Nephron (organoid): ENCODE measurements around the gene ICAM2.
"Not testable (repeated sequence)": the region's sequence is repeated elsewhere in the genome, so short reads cannot be mapped to it uniquely, and the experiment has no call there.

ENCODE experiments used
- H3K27ac Mint-ChIP-seq, 3 experiments: 2 replicates each; pipeline ENCODE4 v1.8.0; 2020; ENCODE audit warnings: mixed read lengths in 3 of 3, mild to moderate bottlenecking in 2 of 3, moderate library complexity in 1 of 3
- H3K27me3 Mint-ChIP-seq: 2 replicates; pipeline ENCODE4 v1.8.0; 2021; ENCODE audit warnings: low read depth, mild to moderate bottlenecking, moderate library complexity, mixed read lengths
- H3K36me3 Mint-ChIP-seq: 2 replicates; pipeline ENCODE4 v1.8.0; 2020; ENCODE audit warnings: low read depth, mixed read lengths
- H3K4me1 Mint-ChIP-seq: 2 replicates; pipeline ENCODE4 v1.8.0; 2020; ENCODE audit warnings: mixed read lengths
- H3K4me3 Mint-ChIP-seq, 3 experiments: 2 replicates each; pipeline ENCODE4 v1.8.0; 2020; ENCODE audit warnings: mild to moderate bottlenecking in 3 of 3, mixed read lengths in 3 of 3, moderate library complexity in 2 of 3
- H3K9me3 Mint-ChIP-seq: 2 replicates; pipeline ENCODE4 v1.8.0; 2020; ENCODE audit warnings: mixed read lengths
- CTCF ChIP-seq, 3 experiments: fragments of 200-600 bp; sonication (generic); IDR thresholded peaks; one replicate each; pipeline ENCODE4 v1.5.0; 2021; ENCODE audit warnings: antibody characterized with exemption in 3 of 3; ENCODE audit not compliant: unreplicated experiment in 3 of 3

Gene ICAM2

GRCh38 chr17:64024781-64025731, 4.6 kb upstream of the ICAM2 start:
- no peak for TF ChIP-seq CTCF (IDR thresholded peaks at IDR 0.05; ENCODE audit: unreplicated experiment in 3 of 3)
- peaks cover 10% of the 10 kb centered on the region for H3K27me3 Mint-ChIP-seq
- no peaks in the 10 kb centered on the region for H3K9me3 Mint-ChIP-seq
- no peak overlapping the region for H3K4me3 Mint-ChIP-seq
- H3K4me1 Mint-ChIP-seq, result peaks cover 5% of the 10 kb centered on the region
- no peaks in the 10 kb centered on the region for H3K36me3 Mint-ChIP-seq
- no peak overlapping the region for H3K27ac Mint-ChIP-seq

GRCh38 chr17:64024215-64024654, 3.8 kb upstream of the ICAM2 start:
- Mint-ChIP-seq H3K4me3 (no peak overlapping the region), H3K9me3 (no peaks in the 10 kb centered on the region), H3K27ac (no peak overlapping the region), H3K36me3 (no peaks in the 10 kb centered on the region), H3K27me3 (peaks cover 10% of the 10 kb centered on the region), H3K4me1 (peaks cover 5% of the 10 kb centered on the region)
- no peak for TF ChIP-seq CTCF (IDR thresholded peaks at IDR 0.05; ENCODE audit: unreplicated experiment in 3 of 3)

DNA sequence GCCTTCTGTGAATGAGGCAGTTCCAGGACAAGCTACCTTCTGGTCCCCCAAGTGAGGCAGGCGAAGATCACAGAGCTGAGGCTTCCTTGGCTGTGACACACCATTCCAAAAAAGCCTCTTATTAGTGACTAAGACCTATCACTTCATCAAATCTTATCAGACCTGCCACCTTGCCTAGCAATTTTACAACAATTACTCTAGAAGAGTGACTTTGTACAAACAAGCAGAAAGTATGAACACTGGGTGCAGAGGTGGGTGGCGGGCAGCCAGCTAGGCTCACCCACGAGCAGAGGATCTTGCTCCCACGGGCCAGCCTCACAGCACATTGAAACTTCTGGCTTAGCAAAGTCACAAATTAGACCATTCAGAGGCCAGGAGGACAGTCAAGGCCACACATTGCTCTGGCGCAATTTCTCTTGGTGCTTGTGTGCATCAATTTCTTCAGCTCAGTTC, 2.2 kb upstream of the ICAM2 start:
- Mint-ChIP-seq H3K27me3 (peaks cover 10% of the 10 kb centered on the region), H3K4me3 (no peak overlapping the region), H3K9me3 (no peaks in the 10 kb centered on the region)

GRCh38 chr17:64019551-64019961, 877 bp downstream of the ICAM2 start:
- not testable (repeated sequence) for H3K27me3 Mint-ChIP-seq, H3K9me3 Mint-ChIP-seq, H3K4me1 Mint-ChIP-seq, H3K4me3 Mint-ChIP-seq, H3K27ac Mint-ChIP-seq, H3K36me3 Mint-ChIP-seq

More for the DNA sequence above, 2.2 kb upstream of the ICAM2 start:
- TF ChIP-seq CTCF (IDR thresholded peaks at IDR 0.05; ENCODE audit: unreplicated experiment in 3 of 3), result no peak
- peaks cover 5% of the 10 kb centered on the region for H3K4me1 Mint-ChIP-seq
- no peak overlapping the region for H3K27ac Mint-ChIP-seq
- no peaks in the 10 kb centered on the region for H3K36me3 Mint-ChIP-seq

DNA sequence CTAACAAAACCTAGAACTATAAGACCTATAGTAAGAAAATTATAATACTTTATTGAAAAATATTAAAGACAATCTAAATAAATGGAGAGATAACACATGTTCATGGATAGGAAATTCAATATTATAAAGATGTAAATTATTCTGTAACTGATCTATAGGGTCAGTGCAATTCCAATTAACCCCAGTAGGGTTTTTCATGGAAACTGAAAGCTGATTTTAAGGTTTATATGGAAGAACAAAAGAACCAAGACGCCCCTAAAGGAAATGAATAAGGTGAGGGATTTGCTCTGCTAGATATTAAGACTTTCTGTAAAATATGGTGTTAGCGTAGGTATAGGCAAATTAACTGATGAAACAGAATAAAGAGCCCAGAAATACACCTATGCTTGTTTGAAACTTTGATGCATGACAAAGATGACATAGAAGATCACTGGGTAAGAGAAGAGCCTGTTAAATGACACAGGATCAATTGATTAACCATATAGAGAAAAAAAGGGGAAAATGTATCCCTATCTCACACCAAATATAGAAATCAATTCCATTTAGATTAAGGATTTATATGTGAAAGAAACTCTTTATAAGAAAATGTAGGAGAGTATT, 3.0 kb downstream of the ICAM2 start:
- Mint-ChIP-seq H3K27me3 (no peaks in the 10 kb centered on the region), H3K9me3 (no peaks in the 10 kb centered on the region), H3K4me1 (no peaks in the 10 kb centered on the region), H3K27ac (no peak overlapping the region), H3K4me3 (no peak overlapping the region), H3K36me3 (no peaks in the 10 kb centered on the region)
- peak in 1 of 3 experiments; percentile 21 for TF ChIP-seq CTCF (IDR thresholded peaks at IDR 0.05; ENCODE audit: unreplicated experiment in 3 of 3)

- Mint-ChIP-seq H3K27ac (no peak overlapping the region), H3K36me3 (no peaks in the 10 kb centered on the region), H3K4me3 (no peak overlapping the region), H3K27me3 (no peaks in the 10 kb centered on the region), H3K9me3 (no peaks in the 10 kb centered on the region), H3K4me1 (no peaks in the 10 kb centered on the region)
- TF ChIP-seq CTCF (IDR thresholded peaks at IDR 0.05; ENCODE audit: unreplicated experiment in 3 of 3), result no peak
These were observed 3.5 kb downstream of the ICAM2 start for GRCh38 chr17:64016974-64017373.
